RWPE2 (cell line): ENCODE measurements around the gene DOK6.

Source experiments
- ATAC-seq: fragments of 200-7000 bp; cut with Tn5 transposase; 3 replicates; pipeline ENCODE4 v1.9.1; 2021; ENCODE audit warnings: low read depth
- DNase-seq: peaks from one replicate; pipeline ENCODE4 v3.0.0-alpha.2; 2020; ENCODE audit warnings: low spot score
- H3K27ac ChIP-seq: fragments of 450-650 bp; 2 replicates; pipeline ENCODE4 v1.5.1; 2017; ENCODE audit warnings: mild to moderate bottlenecking; ENCODE audit not compliant: poor library complexity, severe bottlenecking
- H3K27me3 ChIP-seq: fragments of 250-450 bp; sonication (Bioruptor Pico); 2 replicates; pipeline ENCODE4 v1.5.1; 2021; ENCODE audit warnings: mild to moderate bottlenecking, moderate library complexity; ENCODE audit not compliant: insufficient read depth, poor library complexity, severe bottlenecking
- H3K36me3 ChIP-seq: fragments of 250-450 bp; sonication (Bioruptor Pico); 2 replicates; pipeline ENCODE4 v1.5.1; 2020; ENCODE audit warnings: low read depth, mild to moderate bottlenecking, moderate library complexity
- H3K4me1 ChIP-seq: fragments of 250-450 bp; sonication (Bioruptor Pico); 2 replicates; pipeline ENCODE4 v1.5.1; 2021; ENCODE audit warnings: mild to moderate bottlenecking, moderate library complexity; ENCODE audit not compliant: insufficient read depth, poor library complexity, severe bottlenecking
- H3K4me3 ChIP-seq: fragments of 250-450 bp; sonication (Bioruptor Pico); 2 replicates; pipeline ENCODE4 v1.5.1; 2021; ENCODE audit warnings: mild to moderate bottlenecking, moderate library complexity; ENCODE audit not compliant: severe bottlenecking
- H3K9me3 ChIP-seq: fragments of 250-450 bp; sonication (Bioruptor Pico); 2 replicates; pipeline ENCODE4 v1.5.1; 2021; ENCODE audit warnings: mild to moderate bottlenecking, moderate library complexity; ENCODE audit not compliant: severe bottlenecking
- CTCF ChIP-seq: fragments of 450-650 bp; IDR thresholded peaks from one replicate; pipeline ENCODE4 v1.5.1; 2017; ENCODE audit warnings: mild to moderate bottlenecking, moderate library complexity; ENCODE audit not compliant: poor library complexity, severe bottlenecking

Gene DOK6

GRCh38 chr18:69622961-69623360, 222.3 kb downstream of the DOK6 start:
- Histone ChIP-seq H3K27ac (no peak overlapping the region), H3K4me1 (no peaks in the 10 kb centered on the region), H3K4me3 (no peak overlapping the region), H3K36me3 (no peaks in the 10 kb centered on the region), H3K27me3 (no peaks in the 10 kb centered on the region), H3K9me3 (no peaks in the 10 kb centered on the region)
- DNase-seq: no peak
- ATAC-seq: no peak
- TF ChIP-seq CTCF: no peak

DNA sequence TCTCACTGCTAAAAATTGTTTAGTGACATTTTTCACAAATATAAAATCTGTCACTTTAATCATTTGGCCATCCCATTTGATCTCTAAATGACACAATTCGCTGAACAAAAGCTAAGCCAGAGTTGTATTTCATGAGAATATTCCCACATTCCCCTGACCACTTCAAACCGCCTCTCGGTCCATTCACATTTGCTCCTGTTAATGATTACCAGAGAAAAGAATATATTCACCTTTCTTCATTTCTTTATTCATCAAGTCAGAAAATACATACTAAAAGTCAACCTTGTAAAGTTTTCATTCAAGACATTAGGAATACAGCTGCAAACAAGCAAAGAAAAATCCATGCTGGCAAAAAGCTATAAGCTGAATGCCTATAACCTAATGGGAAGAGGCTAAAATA, 225.5 kb downstream of the DOK6 start:
- DNase-seq: no peak
- Histone ChIP-seq H3K4me3 (no peak overlapping the region), H3K9me3 (no peaks in the 10 kb centered on the region), H3K27ac (no peak overlapping the region), H3K4me1 (no peaks in the 10 kb centered on the region), H3K36me3 (no peaks in the 10 kb centered on the region), H3K27me3 (no peaks in the 10 kb centered on the region)
- TF ChIP-seq CTCF: no peak
- no peak for ATAC-seq

GRCh38 chr18:69626643-69627242, 226.1 kb downstream of the DOK6 start:
- Histone ChIP-seq H3K27me3 (no peaks in the 10 kb centered on the region), H3K4me1 (no peaks in the 10 kb centered on the region), H3K36me3 (no peaks in the 10 kb centered on the region), H3K27ac (no peak overlapping the region), H3K9me3 (no peaks in the 10 kb centered on the region), H3K4me3 (no peak overlapping the region)
- TF ChIP-seq CTCF: no peak
- no peak for DNase-seq
- no peak for ATAC-seq

DNA sequence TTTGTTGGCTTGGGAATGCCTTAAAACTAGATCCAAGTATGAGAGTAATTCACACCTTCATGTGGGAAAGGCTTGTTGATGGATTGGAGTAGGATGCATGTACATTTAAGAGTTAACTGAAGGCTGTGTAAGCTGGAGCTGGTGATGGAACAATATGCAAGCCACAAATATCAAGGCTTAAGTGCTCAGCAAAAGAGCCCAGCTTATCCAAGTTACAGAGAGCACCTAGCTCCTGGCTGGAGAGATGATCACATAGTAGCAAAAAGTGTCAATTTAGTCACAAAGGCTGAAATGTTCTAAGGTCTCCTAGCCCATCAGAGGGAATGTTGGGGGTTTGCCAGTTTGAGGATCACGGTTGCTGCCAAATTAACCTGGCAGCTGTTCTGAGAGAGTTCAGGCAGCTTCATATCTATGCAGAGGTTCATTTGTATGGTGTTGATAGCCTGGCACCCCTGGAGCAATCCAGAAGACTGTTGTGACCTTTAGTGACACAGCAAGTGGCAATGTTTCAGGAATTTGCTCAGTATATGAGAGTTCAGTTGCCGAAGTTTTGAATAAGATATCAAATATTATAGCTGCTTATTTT, 228.2 kb downstream of the DOK6 start:
- ATAC-seq: no peak
- DNase-seq: no peak
- no peak for TF ChIP-seq CTCF
- Histone ChIP-seq H3K4me3 (no peak overlapping the region), H3K27me3 (peaks cover 4% of the 10 kb centered on the region), H3K4me1 (no peaks in the 10 kb centered on the region), H3K36me3 (no peaks in the 10 kb centered on the region), H3K27ac (no peak overlapping the region), H3K9me3 (no peaks in the 10 kb centered on the region)

- H3K27me3 ChIP-seq: peaks cover 4% of the 10 kb centered on the region
- H3K36me3 ChIP-seq: no peaks in the 10 kb centered on the region
- TF ChIP-seq CTCF: no peak
- no peak overlapping the region for H3K27ac ChIP-seq
- no peaks in the 10 kb centered on the region for H3K9me3 ChIP-seq
- no peak overlapping the region for H3K4me3 ChIP-seq
- H3K4me1 ChIP-seq: no peaks in the 10 kb centered on the region
- ATAC-seq (no peak), DNase-seq (no peak)
Measured at GRCh38 chr18:69631281-69631680, 230.6 kb downstream of the DOK6 start.
